Stimulated activated CD8-positive, alpha-beta memory T cell treated with anti-CD3 and anti-CD28 coated beads, Interleukin-4, amount 100 ng/mL, for 24 hours (primary cell): ENCODE data around the gene OR8K1.

Source experiments
- DNase-seq: peaks from one replicate; pipeline ENCODE4 v3.0.0-alpha.2; 2020; ENCODE audit warnings: low read depth

The OR8K1 gene

GRCh38 chr11:56345739-56346138 is at the start of gene OR8K1:
TSS of gene OR8K1 (plus strand) at chr11:56346039. CDS start at chr11:56346039, 0 bp downstream.
- DNase-seq: no peak

- DNase-seq: no peak
Observed at GRCh38 chr11:56296898-56297297, 48.9 kb upstream of the OR8K1 start.

- DNase-seq: no peak
Observed at GRCh38 chr11:56307836-56308235, 38.0 kb upstream of the OR8K1 start.

- no peak for DNase-seq
Observed at GRCh38 chr11:56314844-56315243, 31.0 kb upstream of the OR8K1 start, which contains the start of gene OR8K3. TSS of gene OR8K3 (plus strand) at chr11:56315144. CDS start at chr11:56318307, 3,163 bp downstream.

- no peak for DNase-seq
Observed at GRCh38 chr11:56331861-56332491, 13.9 kb upstream of the OR8K1 start.

GRCh38 chr11:56333156-56333555 is 12.7 kb upstream of the OR8K1 start:
- DNase-seq: no peak

GRCh38 chr11:56340289-56340688 is 5.5 kb upstream of the OR8K1 start:
- no peak for DNase-seq

GRCh38 chr11:56353991-56354390 is 8.2 kb downstream of the OR8K1 start, which contains the start of gene OR8J1:
TSS of gene OR8J1 (plus strand) at chr11:56354291. CDS start at chr11:56360247, 5,956 bp downstream.
- DNase-seq: no peak

- DNase-seq: no peak
Observed at GRCh38 chr11:56375324-56375723, 29.5 kb downstream of the OR8K1 start, which contains the start of gene OR8U1. TSS of gene OR8U1 (plus strand) at chr11:56375624. CDS start at chr11:56375624, 0 bp downstream.

GRCh38 chr11:56380120-56380519 is 34.3 kb downstream of the OR8K1 start:
- DNase-seq: no peak

- no peak for DNase-seq
Observed at GRCh38 chr11:56394381-56394780, 48.5 kb downstream of the OR8K1 start.

GRCh38 chr11:56396047-56396446 is 50.2 kb downstream of the OR8K1 start:
- no peak for DNase-seq
